HepG2 (cell line): ENCODE results near the gene COMMD4. TPM values are rescaled to one million over a fixed set of nuclear protein-coding genes. Genes with fewer than 3 reads are reported as not detected.
A peak's percentile ranks its signal among the peaks of the same experiment; 100 is the strongest.

Experiments used
- ARID3A ChIP-seq: IDR thresholded peaks from 2 replicates; pipeline ENCODE4 v1.6.1; 2012; ENCODE audit warnings: low read depth, low read length, improper control_type of control experiment
- FOXA1 ChIP-seq, 2 experiments: fragments of 450-650 bp in 1 of 2; sonication (generic) in 1 of 2; formaldehyde crosslinking in 1 of 2; IDR thresholded peaks; 2 replicates each; pipeline versions ENCODE4 v1.4.0 to v1.6.1; 2016 to 2020; ENCODE audit warnings: missing genetic modification reagents in 1 of 2
- KMT2A ChIP-seq: sonication (generic); formaldehyde crosslinking; IDR thresholded peaks from 2 replicates; pipeline ENCODE4 v1.4.0; 2020; ENCODE audit warnings: missing genetic modification reagents
- MAFK ChIP-seq, 2 experiments: IDR thresholded peaks in 1 of 2; conservative IDR thresholded peaks in 1 of 2; 2 replicates each; pipeline ENCODE4 v1.6.1; 2011; ENCODE audit warnings: improper control_type of control experiment in 2 of 2, low read length in 2 of 2
- MIXL1 ChIP-seq: IDR thresholded peaks from 2 replicates; pipeline ENCODE4 v1.6.1; 2016
- NBN ChIP-seq: fragments of 450-650 bp; conservative IDR thresholded peaks from 2 replicates; pipeline ENCODE4 v1.6.1; 2017
- RAD51 ChIP-seq: fragments of 450-650 bp; IDR thresholded peaks from 2 replicates; pipeline ENCODE4 v1.6.1; 2016; ENCODE audit warnings: borderline replicate concordance
- REL ChIP-seq: sonication (generic); formaldehyde crosslinking; conservative IDR thresholded peaks from 2 replicates; pipeline ENCODE4 v1.8.0; 2022; ENCODE audit warnings: mild to moderate bottlenecking, missing genetic modification reagents, moderate library complexity
- TAF15 ChIP-seq: fragments of 200-400 bp; formaldehyde crosslinking; IDR thresholded peaks from one replicate; pipeline ENCODE4 v1.6.1; 2018; ENCODE audit warnings: mild to moderate bottlenecking, low read depth, low read length; ENCODE audit not compliant: poor library complexity, severe bottlenecking
- ZC3H13 ChIP-seq: sonication (generic); formaldehyde crosslinking; IDR thresholded peaks from 2 replicates; pipeline ENCODE4 v1.8.1; 2023; ENCODE audit warnings: mild to moderate bottlenecking, missing genetic modification reagents, moderate library complexity
- ZNF180 ChIP-seq: sonication (generic); formaldehyde crosslinking; IDR thresholded peaks from 2 replicates; pipeline ENCODE4 v1.4.0; 2020; ENCODE audit warnings: low read depth, missing genetic modification reagents, borderline replicate concordance
- ZNF260 ChIP-seq: sonication (generic); formaldehyde crosslinking; IDR thresholded peaks from 2 replicates; pipeline ENCODE4 v1.4.0; 2020; ENCODE audit warnings: missing genetic modification reagents, low read depth, mild to moderate bottlenecking, borderline replicate concordance
- ZNF569 ChIP-seq: sonication (generic); formaldehyde crosslinking; IDR thresholded peaks from 2 replicates; pipeline ENCODE4 v1.5.0; 2020; ENCODE audit warnings: mild to moderate bottlenecking, missing genetic modification reagents, moderate library complexity, borderline replicate concordance
- ZNF619 ChIP-seq: sonication (generic); formaldehyde crosslinking; IDR thresholded peaks from 2 replicates; pipeline ENCODE4 v1.4.0; 2020; ENCODE audit warnings: mild to moderate bottlenecking, missing genetic modification reagents
- ZNF891 ChIP-seq: sonication (generic); formaldehyde crosslinking; IDR thresholded peaks from 2 replicates; pipeline ENCODE4 v1.5.0; 2020; ENCODE audit warnings: mild to moderate bottlenecking, missing genetic modification reagents
- polyA plus RNA-seq, 8 experiments: library from polyadenylated mRNA; depleted of rRNA in 3 of 8; stranded (reverse) in 7 of 8; unstranded in 1 of 8; fragments of >200 nt; fragmentation: Illumina TruSeq in 4 of 8; extraction: Trizol in 4 of 8; gene quantifications; 2 replicates each; pipeline versions ENCODE4 v1.2.1 to v1.2.3, GENCODE V29; 2011 to 2016; ENCODE audit warnings: low read depth in 4 of 8, missing spikeins in 1 of 8, mixed read lengths in 1 of 8; ENCODE audit not compliant: insufficient read depth in 1 of 8
- total RNA-seq, 5 experiments: library from RNA; depleted of rRNA; stranded (reverse); fragments of >200 nt; fragmentation: Illumina TruSeq; extraction: Trizol; gene quantifications; 2 replicates each; pipeline ENCODE4 v1.2.3, GENCODE V29; 2016; ENCODE audit warnings: low read depth in 1 of 5
- TF ChIP-seq, protein P1 (sequence below): sonication (generic); formaldehyde crosslinking; IDR thresholded peaks from 2 replicates; pipeline ENCODE4 v1.9.0; 2022; ENCODE audit warnings: missing genetic modification reagents, mild to moderate bottlenecking, borderline replicate concordance
- TF ChIP-seq, protein P2 (sequence below): sonication (generic); formaldehyde crosslinking; conservative IDR thresholded peaks from 2 replicates; pipeline ENCODE4 v1.8.0; 2022; ENCODE audit warnings: mild to moderate bottlenecking, moderate library complexity, missing genetic modification reagents
- TF ChIP-seq, protein P3 (sequence below): sonication (generic); formaldehyde crosslinking; IDR thresholded peaks from 2 replicates; pipeline ENCODE4 v1.4.0; 2020; ENCODE audit warnings: missing genetic modification reagents

COMMD4 gene
- total and polyA plus RNA-seq, 2 of the 13 experiments (the other 11 are each of a cell fraction or from before 2014, with no cell fraction given): 45.8 to 89.9 TPM

DNA sequence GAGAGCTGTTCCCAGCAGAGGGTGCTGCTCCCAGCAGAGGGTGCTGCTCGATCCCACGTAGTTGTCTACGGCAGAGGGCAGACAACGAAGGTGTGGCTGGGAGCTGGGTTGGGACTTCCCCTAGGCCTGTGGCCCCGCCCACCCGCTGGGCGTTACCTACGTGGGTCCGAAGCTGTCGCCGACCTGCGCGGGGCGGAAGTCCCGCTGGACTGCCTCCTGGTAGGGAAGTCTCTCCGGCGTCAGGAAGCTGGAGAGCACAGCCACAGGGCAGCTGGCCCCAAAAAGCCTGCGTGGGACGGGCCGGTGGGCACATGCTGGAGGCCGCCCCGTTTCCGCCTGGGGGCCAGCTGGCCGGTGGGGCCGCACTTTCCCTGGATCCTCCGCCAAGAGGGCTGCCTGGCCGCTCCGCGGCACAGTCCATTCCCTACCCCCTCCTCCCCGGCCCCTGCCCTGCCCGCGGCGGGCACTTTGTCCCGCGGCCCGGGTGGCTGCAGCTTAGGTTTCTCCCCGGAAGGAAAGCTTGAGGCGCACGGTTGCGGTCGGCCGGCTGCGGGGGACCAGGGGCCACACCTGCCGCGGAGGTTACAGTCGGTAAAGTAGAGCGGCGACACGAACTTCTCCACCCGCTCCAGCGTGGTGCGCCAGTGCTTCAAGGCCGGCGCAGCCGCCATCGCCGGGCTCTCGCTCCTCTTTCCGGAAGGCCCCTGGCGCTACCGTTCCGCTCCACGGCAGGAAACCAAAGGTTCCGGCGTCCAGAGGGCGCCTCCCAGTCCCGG is 32.2 kb downstream of the COMMD4 start, which contains the start of gene MAN2C1 (continued):
- TF ChIP-seq, protein P1, sequence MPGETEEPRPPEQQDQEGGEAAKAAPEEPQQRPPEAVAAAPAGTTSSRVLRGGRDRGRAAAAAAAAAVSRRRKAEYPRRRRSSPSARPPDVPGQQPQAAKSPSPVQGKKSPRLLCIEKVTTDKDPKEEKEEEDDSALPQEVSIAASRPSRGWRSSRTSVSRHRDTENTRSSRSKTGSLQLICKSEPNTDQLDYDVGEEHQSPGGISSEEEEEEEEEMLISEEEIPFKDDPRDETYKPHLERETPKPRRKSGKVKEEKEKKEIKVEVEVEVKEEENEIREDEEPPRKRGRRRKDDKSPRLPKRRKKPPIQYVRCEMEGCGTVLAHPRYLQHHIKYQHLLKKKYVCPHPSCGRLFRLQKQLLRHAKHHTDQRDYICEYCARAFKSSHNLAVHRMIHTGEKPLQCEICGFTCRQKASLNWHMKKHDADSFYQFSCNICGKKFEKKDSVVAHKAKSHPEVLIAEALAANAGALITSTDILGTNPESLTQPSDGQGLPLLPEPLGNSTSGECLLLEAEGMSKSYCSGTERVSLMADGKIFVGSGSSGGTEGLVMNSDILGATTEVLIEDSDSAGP (CRISPR knock-in tag): peak; percentile 94
- TF ChIP-seq ZNF569 (CRISPR knock-in tag) (no peak), KMT2A (CRISPR knock-in tag) (peak; percentile 65), NBN (no peak), ARID3A (no peak), FOXA1 (IDR thresholded peaks at IDR 0.05) (no peak), FOXA1 (CRISPR knock-in tag; IDR thresholded peaks at IDR 0.05) (0 out of 2 replicates have a peak, but pooled peaks have one; percentile 39), ZNF260 (no peak), RAD51 (no peak), REL (CRISPR knock-in tag) (peak; percentile 31; the same call in 1 of the 2 replicates), ZNF891 (peak; percentile 36; the same call in 1 of the 2 replicates), ZNF619 (CRISPR knock-in tag) (0 out of 2 replicates have a peak, but pooled peaks have one; percentile 51), TAF15 (peak; percentile 98), MIXL1 (CRISPR knock-in tag) (peak; percentile 74), ZNF180 (CRISPR knock-in tag) (no peak), MAFK (conservative IDR thresholded peaks at IDR 0.05 in 1 of 2, IDR thresholded peaks at IDR 0.05 in 1 of 2; ENCODE audit: low read length in 2 of 2) (no peak), ZC3H13 (peak; percentile 95; the same call in 1 of the 2 replicates)
- TF ChIP-seq, protein P2, sequence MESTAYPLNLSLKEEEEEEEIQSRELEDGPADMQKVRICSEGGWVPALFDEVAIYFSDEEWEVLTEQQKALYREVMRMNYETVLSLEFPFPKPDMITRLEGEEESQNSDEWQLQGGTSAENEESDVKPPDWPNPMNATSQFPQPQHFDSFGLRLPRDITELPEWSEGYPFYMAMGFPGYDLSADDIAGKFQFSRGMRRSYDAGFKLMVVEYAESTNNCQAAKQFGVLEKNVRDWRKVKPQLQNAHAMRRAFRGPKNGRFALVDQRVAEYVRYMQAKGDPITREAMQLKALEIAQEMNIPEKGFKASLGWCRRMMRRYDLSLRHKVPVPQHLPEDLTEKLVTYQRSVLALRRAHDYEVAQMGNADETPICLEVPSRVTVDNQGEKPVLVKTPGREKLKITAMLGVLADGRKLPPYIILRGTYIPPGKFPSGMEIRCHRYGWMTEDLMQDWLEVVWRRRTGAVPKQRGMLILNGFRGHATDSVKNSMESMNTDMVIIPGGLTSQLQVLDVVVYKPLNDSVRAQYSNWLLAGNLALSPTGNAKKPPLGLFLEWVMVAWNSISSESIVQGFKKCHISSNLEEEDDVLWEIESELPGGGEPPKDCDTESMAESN (CRISPR knock-in tag): peak; percentile 21; the same call in 1 of the 2 replicates
- TF ChIP-seq, protein P3, sequence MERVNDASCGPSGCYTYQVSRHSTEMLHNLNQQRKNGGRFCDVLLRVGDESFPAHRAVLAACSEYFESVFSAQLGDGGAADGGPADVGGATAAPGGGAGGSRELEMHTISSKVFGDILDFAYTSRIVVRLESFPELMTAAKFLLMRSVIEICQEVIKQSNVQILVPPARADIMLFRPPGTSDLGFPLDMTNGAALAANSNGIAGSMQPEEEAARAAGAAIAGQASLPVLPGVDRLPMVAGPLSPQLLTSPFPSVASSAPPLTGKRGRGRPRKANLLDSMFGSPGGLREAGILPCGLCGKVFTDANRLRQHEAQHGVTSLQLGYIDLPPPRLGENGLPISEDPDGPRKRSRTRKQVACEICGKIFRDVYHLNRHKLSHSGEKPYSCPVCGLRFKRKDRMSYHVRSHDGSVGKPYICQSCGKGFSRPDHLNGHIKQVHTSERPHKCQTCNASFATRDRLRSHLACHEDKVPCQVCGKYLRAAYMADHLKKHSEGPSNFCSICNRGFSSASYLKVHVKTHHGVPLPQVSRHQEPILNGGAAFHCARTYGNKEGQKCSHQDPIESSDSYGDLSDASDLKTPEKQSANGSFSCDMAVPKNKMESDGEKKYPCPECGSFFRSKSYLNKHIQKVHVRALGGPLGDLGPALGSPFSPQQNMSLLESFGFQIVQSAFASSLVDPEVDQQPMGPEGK (CRISPR knock-in tag): peak; percentile 46; the same call in 1 of the 2 replicates
